Spinal cord (tissue), 10 donors: Measurements from ENCODE around the gene ZNF595. TPM values are rescaled to one million over a fixed set of nuclear protein-coding genes. Genes with fewer than 3 reads are reported as not detected.
"Not testable (repeated sequence)": the region's sequence is repeated elsewhere in the genome, so short reads cannot be mapped to it uniquely, and the experiment has no call there.

Source experiments
- DNase-seq, 6 donors: peaks; one replicate each; pipeline versions ENCODE4 v3.0.0 to v3.0.0-alpha.2; 2013 to 2015; ENCODE audit warnings: low spot score in 6 of 6, low read depth in 4 of 6
- H3K27ac ChIP-seq: one replicate; pipeline ENCODE4 v1.5.1; 2013; ENCODE audit warnings: low read depth, low read length, control low read depth
- H3K27me3 ChIP-seq: one replicate; pipeline ENCODE4 v1.6.1; 2013; ENCODE audit warnings: low read length; ENCODE audit not compliant: control insufficient read depth, insufficient read depth
- H3K36me3 ChIP-seq: one replicate; pipeline ENCODE4 v1.6.1; 2013; ENCODE audit warnings: low read length; ENCODE audit not compliant: control insufficient read depth, insufficient read depth
- H3K4me1 ChIP-seq: one replicate; pipeline ENCODE4 v1.6.1; 2013; ENCODE audit warnings: low read length; ENCODE audit not compliant: control insufficient read depth, insufficient read depth
- H3K4me3 ChIP-seq: one replicate; pipeline ENCODE4 v1.5.1; 2013; ENCODE audit warnings: low read depth, low read length, control low read depth
- H3K9me3 ChIP-seq: one replicate; pipeline ENCODE4 v1.6.1; 2013; ENCODE audit warnings: low read length; ENCODE audit not compliant: control insufficient read depth, insufficient read depth
- WGBS: methylation state at CpG from one replicate; pipeline ENCODE4 v1.1.5; 2013; ENCODE audit warnings: missing lambda C conversion rate; ENCODE audit not compliant: insufficient coverage; 5-methylcytosine and 5-hydroxymethylcytosine counted together
- polyA plus RNA-seq, 2 donors: library from polyadenylated mRNA; unstranded; fragments of 120-200 nt; gene quantifications; one replicate each; pipeline ENCODE4 v1.2.1, GENCODE V29; 2013; ENCODE audit not compliant: insufficient read length in 2 of 2
- total RNA-seq, 2 donors: library from RNA; depleted of rRNA in 1 of 2; stranded (reverse); fragments of 120-200 nt in 1 of 2; fragments of >200 nt in 1 of 2; gene quantifications; one replicate each; pipeline versions ENCODE4 v1.2.3 to v1.2.4, GENCODE V29; 2013 to 2014
- donor health status: healthy.

The ZNF595 gene
- total and polyA plus RNA-seq, 4 donors, result 11.8 to 36.8 (median 20.8) TPM

- not testable (repeated sequence) for H3K4me3 ChIP-seq, H3K27me3 ChIP-seq, H3K9me3 ChIP-seq, H3K4me1 ChIP-seq, H3K36me3 ChIP-seq, DNase-seq, H3K27ac ChIP-seq
- no CpG with 5 or more reads among the region's 3 CpGs for WGBS
Observed at GRCh38 chr4:28767-29542, 24.2 kb upstream of the ZNF595 start.

GRCh38 chr4:33314-33713 is 19.8 kb upstream of the ZNF595 start:
- WGBS, result no CpG with 5 or more reads among the region's 6 CpGs
- H3K27me3 ChIP-seq, H3K4me3 ChIP-seq, H3K27ac ChIP-seq, DNase-seq, H3K36me3 ChIP-seq, H3K9me3 ChIP-seq, H3K4me1 ChIP-seq: not testable (repeated sequence)

DNA sequence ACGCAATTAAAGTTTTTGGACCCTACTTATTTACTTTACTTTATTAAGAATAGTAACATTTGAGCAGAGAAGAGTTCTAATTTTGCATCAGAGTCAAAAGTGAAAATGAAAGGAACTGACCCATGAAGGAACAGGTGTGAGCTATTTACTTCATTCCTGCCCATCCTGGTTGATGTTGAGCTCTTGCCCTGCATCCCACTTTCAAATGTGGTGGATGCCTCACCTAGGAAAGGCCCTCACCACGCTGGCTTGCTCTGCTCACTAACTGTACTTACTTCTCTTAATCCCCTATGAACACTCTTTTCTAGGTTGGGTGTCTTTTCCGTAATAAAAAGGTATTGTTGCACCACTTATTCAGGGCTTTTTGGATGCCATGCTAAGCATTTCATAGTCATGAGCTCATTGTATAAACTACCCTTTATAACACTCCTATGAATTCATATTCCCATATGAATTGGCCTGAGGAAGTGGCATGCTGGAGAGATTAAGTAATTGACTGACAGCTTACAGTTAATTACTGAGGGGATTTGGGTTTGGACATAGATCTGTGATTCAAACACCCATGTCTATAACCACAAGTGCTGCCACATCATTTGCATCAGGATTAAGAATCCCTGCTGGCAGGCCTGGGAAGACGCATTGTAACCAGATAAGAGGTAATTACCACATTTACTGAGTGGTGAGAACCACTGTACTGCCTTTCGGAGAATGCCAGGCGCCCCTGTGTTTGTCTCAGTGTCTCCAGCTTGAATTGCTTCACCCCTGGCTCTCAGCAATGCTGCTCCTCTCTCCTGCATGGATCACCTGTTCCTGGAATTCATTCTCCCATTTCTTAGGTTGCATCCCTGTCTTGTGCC is 16.3 kb upstream of the ZNF595 start:
- WGBS, result no CpG with 5 or more reads among the region's 6 CpGs
- not testable (repeated sequence) for H3K4me1 ChIP-seq, H3K36me3 ChIP-seq

DNA sequence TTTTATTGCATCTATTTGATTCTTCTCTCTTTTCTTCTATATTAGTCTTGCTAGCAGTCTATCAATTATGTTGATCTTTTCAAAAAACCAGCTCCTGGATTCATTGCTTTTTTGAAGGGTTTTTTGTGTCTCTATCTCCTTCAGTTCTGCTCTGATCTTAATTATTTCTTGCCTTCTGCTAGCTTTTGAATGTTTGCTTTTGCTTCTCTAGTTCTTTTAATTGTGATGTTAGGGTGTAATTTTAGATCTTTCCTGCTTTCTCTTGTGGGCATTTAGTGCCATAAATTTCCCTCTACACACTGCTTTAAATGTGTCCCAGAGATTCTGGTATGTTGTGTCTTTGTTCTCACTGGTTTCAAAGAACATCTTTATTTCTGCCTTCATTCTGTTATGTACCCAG is 14.9 kb upstream of the ZNF595 start:
- not testable (repeated sequence) for H3K4me1 ChIP-seq, H3K27me3 ChIP-seq, H3K27ac ChIP-seq, H3K36me3 ChIP-seq, H3K9me3 ChIP-seq, DNase-seq, H3K4me3 ChIP-seq

More for the DNA sequence above, 16.3 kb upstream of the ZNF595 start:
- H3K9me3 ChIP-seq, H3K4me3 ChIP-seq, H3K27me3 ChIP-seq, H3K27ac ChIP-seq: not testable (repeated sequence)
- peak in 1 of 6 donors; percentile 0 for DNase-seq

- not testable (repeated sequence) for H3K27ac ChIP-seq, H3K4me3 ChIP-seq, H3K9me3 ChIP-seq, H3K27me3 ChIP-seq, H3K4me1 ChIP-seq, DNase-seq, H3K36me3 ChIP-seq
Observed at GRCh38 chr4:43375-43774, 9.7 kb upstream of the ZNF595 start.

DNA sequence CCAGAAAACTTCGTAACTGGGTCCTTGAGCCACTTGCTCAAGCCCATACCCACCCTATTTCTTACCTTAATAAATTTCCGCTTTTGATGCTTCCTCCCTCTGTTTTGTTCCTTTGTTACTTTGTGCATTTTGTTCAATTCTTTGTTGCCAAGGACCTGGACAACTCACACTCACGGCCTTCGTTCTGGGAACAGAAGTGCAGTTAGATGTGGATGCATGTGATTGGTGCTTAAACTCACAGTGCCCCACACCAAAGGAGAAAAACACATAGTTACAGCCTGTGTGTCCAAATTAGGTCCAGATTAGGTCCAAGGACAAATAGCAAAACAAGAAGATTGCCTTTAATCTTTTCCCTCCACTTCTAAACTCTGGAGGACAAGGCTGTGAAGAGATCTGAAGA is 1.9 kb upstream of the ZNF595 start:
- WGBS, result no CpG with 5 or more reads among the region's 4 CpGs
- H3K4me1 ChIP-seq, result not testable (repeated sequence)

GRCh38 chr4:51655-52277 is 1.4 kb upstream of the ZNF595 start:
- not testable (repeated sequence) for H3K4me1 ChIP-seq, H3K36me3 ChIP-seq, DNase-seq, H3K27ac ChIP-seq, H3K27me3 ChIP-seq, H3K4me3 ChIP-seq, H3K9me3 ChIP-seq
- no CpG with 5 or more reads among the region's 9 CpGs for WGBS

More for the DNA sequence above, 1.9 kb upstream of the ZNF595 start:
- H3K9me3 ChIP-seq, DNase-seq, H3K36me3 ChIP-seq, H3K27me3 ChIP-seq, H3K4me3 ChIP-seq, H3K27ac ChIP-seq: not testable (repeated sequence)

- H3K4me3 ChIP-seq, result not testable (repeated sequence)
Observed at GRCh38 chr4:53521-53920, 400 bp downstream of the ZNF595 start.

DNA sequence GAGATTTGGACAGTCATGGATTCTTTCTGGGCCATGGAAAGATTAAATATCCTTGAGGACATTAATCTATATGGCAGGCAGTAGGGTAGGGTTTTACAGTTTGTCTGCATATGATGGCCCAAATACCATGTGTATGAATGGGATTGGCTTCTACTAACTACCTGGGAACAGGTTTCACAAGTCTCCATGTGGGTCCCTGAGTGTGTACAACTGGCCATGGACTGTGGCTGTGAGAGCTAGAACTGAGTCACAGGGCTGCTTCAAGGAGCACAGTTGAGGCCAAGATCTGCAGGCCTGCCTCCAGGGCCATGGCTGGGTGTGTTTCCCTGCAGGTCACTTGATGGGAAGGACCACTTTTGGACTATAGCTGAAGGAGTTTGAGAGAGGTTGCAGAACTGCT is 11.6 kb downstream of the ZNF595 start:
- H3K4me1 ChIP-seq, H3K36me3 ChIP-seq, H3K27me3 ChIP-seq, DNase-seq, H3K27ac ChIP-seq, H3K9me3 ChIP-seq, H3K4me3 ChIP-seq: not testable (repeated sequence)

More at GRCh38 chr4:53521-53920, 400 bp downstream of the ZNF595 start:
- H3K9me3 ChIP-seq, DNase-seq, H3K27ac ChIP-seq, H3K36me3 ChIP-seq, H3K4me1 ChIP-seq, H3K27me3 ChIP-seq: not testable (repeated sequence)
- WGBS, result no CpG with 5 or more reads among the region's 41 CpGs
